HL-60 (cell line): Measurements from ENCODE around the gene MCUB.

ENCODE experiments used
- CTCF ChIP-seq: IDR thresholded peaks from one replicate; pipeline ENCODE4 v1.5.1; 2011; ENCODE audit warnings: low read length, control low read depth, inconsistent platforms; ENCODE audit not compliant: insufficient read depth
- POLR2AphosphoS5 ChIP-seq: IDR thresholded peaks from 2 replicates; pipeline ENCODE4 v1.6.1; 2012; ENCODE audit warnings: low read depth

- no peak for TF ChIP-seq POLR2AphosphoS5
- no peak for TF ChIP-seq CTCF
Measured at GRCh38 chr4:109559625-109559982, 442 bp upstream of the MCUB start.
